B cell (primary cell): Measurements from ENCODE around the gene SLC25A31.

ENCODE experiments used
- EZH2 ChIP-seq: IDR thresholded peaks from 2 replicates; pipeline ENCODE4 v1.6.1; 2012; ENCODE audit warnings: borderline replicate concordance, low read depth, mild to moderate bottlenecking, moderate library complexity, low read length; ENCODE audit not compliant: insufficient read depth, poor library complexity, severe bottlenecking
- TF ChIP-seq, protein P1 (sequence below): fragments of 200-600 bp; IDR thresholded peaks from one replicate; pipeline ENCODE4 v1.8.0; 2022; ENCODE audit warnings: antibody characterized with exemption, mild to moderate bottlenecking

DNA sequence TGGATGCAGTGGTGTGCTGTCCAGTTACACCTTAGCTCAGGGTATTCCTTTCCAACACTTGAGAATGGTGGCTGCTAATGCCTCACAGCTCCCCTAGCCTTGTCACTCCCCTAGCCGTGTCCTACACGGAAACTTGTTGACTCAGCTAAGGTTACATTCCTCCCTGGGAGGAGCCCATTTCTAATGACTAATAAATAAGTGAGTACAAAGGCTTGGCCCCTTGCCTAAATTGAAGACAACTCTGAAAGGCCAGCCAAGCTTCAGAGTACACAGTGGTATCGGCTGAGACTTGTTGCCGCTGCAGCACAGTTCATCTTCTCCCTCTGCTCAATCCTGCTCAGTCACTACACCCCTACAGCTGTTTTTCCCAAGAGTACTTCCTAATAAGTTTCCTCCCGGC is 21.2 kb upstream of the SLC25A31 start:
- TF ChIP-seq EZH2 = no peak
- TF ChIP-seq, protein P1, sequence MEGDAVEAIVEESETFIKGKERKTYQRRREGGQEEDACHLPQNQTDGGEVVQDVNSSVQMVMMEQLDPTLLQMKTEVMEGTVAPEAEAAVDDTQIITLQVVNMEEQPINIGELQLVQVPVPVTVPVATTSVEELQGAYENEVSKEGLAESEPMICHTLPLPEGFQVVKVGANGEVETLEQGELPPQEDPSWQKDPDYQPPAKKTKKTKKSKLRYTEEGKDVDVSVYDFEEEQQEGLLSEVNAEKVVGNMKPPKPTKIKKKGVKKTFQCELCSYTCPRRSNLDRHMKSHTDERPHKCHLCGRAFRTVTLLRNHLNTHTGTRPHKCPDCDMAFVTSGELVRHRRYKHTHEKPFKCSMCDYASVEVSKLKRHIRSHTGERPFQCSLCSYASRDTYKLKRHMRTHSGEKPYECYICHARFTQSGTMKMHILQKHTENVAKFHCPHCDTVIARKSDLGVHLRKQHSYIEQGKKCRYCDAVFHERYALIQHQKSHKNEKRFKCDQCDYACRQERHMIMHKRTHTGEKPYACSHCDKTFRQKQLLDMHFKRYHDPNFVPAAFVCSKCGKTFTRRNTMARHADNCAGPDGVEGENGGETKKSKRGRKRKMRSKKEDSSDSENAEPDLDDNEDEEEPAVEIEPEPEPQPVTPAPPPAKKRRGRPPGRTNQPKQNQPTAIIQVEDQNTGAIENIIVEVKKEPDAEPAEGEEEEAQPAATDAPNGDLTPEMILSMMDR = no peak
